Measurements from ENCODE around the gene MACROD2.

DNA sequence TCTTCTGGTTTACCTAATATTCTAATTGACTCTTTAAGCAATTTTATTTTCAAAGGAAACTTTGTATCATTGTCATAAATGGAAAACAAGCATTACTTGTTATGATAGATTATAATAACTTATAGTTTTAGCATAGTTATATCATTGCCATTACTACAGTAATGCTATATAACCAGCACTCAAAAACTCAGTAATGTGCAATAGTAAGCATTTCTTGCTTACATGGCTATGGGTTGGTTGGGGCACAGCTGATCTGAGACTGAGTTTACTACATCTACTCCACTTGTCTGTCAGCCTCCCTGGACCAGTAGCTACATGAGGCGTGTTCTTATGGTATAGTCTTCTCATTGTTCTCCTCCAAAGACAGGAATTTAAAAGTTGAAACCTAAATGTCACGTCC, 1427.7 kb downstream of the MACROD2 start:
- no peak for TF ChIP-seq POLR2AphosphoS5 (IDR thresholded peaks at IDR 0.05; ENCODE audit: low read depth)
- TF ChIP-seq, protein P1, sequence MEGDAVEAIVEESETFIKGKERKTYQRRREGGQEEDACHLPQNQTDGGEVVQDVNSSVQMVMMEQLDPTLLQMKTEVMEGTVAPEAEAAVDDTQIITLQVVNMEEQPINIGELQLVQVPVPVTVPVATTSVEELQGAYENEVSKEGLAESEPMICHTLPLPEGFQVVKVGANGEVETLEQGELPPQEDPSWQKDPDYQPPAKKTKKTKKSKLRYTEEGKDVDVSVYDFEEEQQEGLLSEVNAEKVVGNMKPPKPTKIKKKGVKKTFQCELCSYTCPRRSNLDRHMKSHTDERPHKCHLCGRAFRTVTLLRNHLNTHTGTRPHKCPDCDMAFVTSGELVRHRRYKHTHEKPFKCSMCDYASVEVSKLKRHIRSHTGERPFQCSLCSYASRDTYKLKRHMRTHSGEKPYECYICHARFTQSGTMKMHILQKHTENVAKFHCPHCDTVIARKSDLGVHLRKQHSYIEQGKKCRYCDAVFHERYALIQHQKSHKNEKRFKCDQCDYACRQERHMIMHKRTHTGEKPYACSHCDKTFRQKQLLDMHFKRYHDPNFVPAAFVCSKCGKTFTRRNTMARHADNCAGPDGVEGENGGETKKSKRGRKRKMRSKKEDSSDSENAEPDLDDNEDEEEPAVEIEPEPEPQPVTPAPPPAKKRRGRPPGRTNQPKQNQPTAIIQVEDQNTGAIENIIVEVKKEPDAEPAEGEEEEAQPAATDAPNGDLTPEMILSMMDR (conservative IDR thresholded peaks at IDR 0.05; ENCODE audit: low read depth in 2 of 2): no peak
- TF ChIP-seq, protein P2, sequence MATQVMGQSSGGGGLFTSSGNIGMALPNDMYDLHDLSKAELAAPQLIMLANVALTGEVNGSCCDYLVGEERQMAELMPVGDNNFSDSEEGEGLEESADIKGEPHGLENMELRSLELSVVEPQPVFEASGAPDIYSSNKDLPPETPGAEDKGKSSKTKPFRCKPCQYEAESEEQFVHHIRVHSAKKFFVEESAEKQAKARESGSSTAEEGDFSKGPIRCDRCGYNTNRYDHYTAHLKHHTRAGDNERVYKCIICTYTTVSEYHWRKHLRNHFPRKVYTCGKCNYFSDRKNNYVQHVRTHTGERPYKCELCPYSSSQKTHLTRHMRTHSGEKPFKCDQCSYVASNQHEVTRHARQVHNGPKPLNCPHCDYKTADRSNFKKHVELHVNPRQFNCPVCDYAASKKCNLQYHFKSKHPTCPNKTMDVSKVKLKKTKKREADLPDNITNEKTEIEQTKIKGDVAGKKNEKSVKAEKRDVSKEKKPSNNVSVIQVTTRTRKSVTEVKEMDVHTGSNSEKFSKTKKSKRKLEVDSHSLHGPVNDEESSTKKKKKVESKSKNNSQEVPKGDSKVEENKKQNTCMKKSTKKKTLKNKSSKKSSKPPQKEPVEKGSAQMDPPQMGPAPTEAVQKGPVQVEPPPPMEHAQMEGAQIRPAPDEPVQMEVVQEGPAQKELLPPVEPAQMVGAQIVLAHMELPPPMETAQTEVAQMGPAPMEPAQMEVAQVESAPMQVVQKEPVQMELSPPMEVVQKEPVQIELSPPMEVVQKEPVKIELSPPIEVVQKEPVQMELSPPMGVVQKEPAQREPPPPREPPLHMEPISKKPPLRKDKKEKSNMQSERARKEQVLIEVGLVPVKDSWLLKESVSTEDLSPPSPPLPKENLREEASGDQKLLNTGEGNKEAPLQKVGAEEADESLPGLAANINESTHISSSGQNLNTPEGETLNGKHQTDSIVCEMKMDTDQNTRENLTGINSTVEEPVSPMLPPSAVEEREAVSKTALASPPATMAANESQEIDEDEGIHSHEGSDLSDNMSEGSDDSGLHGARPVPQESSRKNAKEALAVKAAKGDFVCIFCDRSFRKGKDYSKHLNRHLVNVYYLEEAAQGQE (IDR thresholded peaks at IDR 0.05; ENCODE audit: unreplicated experiment): no peak

Measured in GM23338 (cell line).